ENCODE data around the gene DCUN1D1.
A peak's percentile ranks its signal among the peaks of the same experiment; 100 is the strongest.
"Not testable (repeated sequence)": the region's sequence is repeated elsewhere in the genome, so short reads cannot be mapped to it uniquely, and the experiment has no call there.

DCUN1D1 gene

GRCh38 chr3:182980204-182981037 is at the start of gene DCUN1D1:
Gene DCUN1D1 (minus strand): TSS chr3:182980538. CDS start chr3:182980489, 49 bp downstream.
- DNase-seq = peak; percentile 94

GRCh38 chr3:183028416-183028815 is 48.1 kb upstream of the DCUN1D1 start:
- no peak for DNase-seq

- no peak for DNase-seq
Observed at GRCh38 chr3:183027276-183027675, 46.9 kb upstream of the DCUN1D1 start.

GRCh38 chr3:183022936-183023516 is 42.7 kb upstream of the DCUN1D1 start:
- no peak for DNase-seq

- DNase-seq = no peak
Observed at GRCh38 chr3:183018421-183019192, 38.3 kb upstream of the DCUN1D1 start.

GRCh38 chr3:183015185-183015584 is 34.8 kb upstream of the DCUN1D1 start:
- no peak for DNase-seq

- DNase-seq = no peak
Observed at GRCh38 chr3:183013856-183014255, 33.5 kb upstream of the DCUN1D1 start.

GRCh38 chr3:183013074-183013473 is 32.7 kb upstream of the DCUN1D1 start:
- no peak for DNase-seq

- no peak for DNase-seq
Observed at GRCh38 chr3:183008800-183009199, 28.5 kb upstream of the DCUN1D1 start.

GRCh38 chr3:183008303-183008702 is 28.0 kb upstream of the DCUN1D1 start:
- no peak for DNase-seq

- DNase-seq = no peak
Observed at GRCh38 chr3:183006396-183007002, 26.2 kb upstream of the DCUN1D1 start.

GRCh38 chr3:182999767-183000166 is 19.4 kb upstream of the DCUN1D1 start:
- DNase-seq = no peak

GRCh38 chr3:182993486-182994201 is 13.3 kb upstream of the DCUN1D1 start:
- DNase-seq = not testable (repeated sequence)

GRCh38 chr3:182989566-182989965 is 9.2 kb upstream of the DCUN1D1 start:
- no peak for DNase-seq

- DNase-seq = no peak
Observed at GRCh38 chr3:182986021-182986420, 5.7 kb upstream of the DCUN1D1 start.

- DNase-seq = no peak
Observed at GRCh38 chr3:182983876-182984275, 3.5 kb upstream of the DCUN1D1 start.

GRCh38 chr3:182981038-182981380 is 671 bp upstream of the DCUN1D1 start:
- DNase-seq = no peak

GRCh38 chr3:182979674-182980191 is 605 bp downstream of the DCUN1D1 start:
- DNase-seq = peak; percentile 67

- no peak for DNase-seq
Observed at GRCh38 chr3:182979103-182979673, 1.1 kb downstream of the DCUN1D1 start.

GRCh38 chr3:182978387-182978786 is 2.0 kb downstream of the DCUN1D1 start:
- no peak for DNase-seq

- DNase-seq = no peak
Observed at GRCh38 chr3:182973047-182973446, 7.3 kb downstream of the DCUN1D1 start.

GRCh38 chr3:182972387-182972786 is 8.0 kb downstream of the DCUN1D1 start:
- DNase-seq = no peak

Measured in activated CD8-positive, alpha-beta memory T cell treated with anti-CD3 and anti-CD28 coated beads for 24 hours (primary cell).